A673 (cell line): ENCODE measurements around the gene CBX7. TPM values are rescaled to one million over a fixed set of nuclear protein-coding genes. Genes with fewer than 3 reads are reported as not detected.

ENCODE experiments used
- BruUV-seq: library from RNA; stranded (reverse); fragments of 400-500 nt; replicated peaks from 2 replicates; lab custom pipeline; 2021; lab: Mats Ljungman, UMichigan
- CTCF ChIA-PET: fragments of 300-600 bp; sonication (Branson Sonifier 250); formaldehyde crosslinking; loops from one replicate; lab custom pipeline; 2022; ENCODE audit warnings: antibody characterized with exemption; lab: Charles Lee
- POLR2A ChIA-PET: fragments of 300-600 bp; sonication (Branson Sonifier 250); formaldehyde crosslinking; loops from one replicate; lab custom pipeline; 2022; ENCODE audit warnings: antibody characterized with exemption; ENCODE audit not compliant: low non-redundant PET; lab: Charles Lee
- DNase-seq: peaks from one replicate; pipeline ENCODE4 v3.0.0-alpha.2; 2015; ENCODE audit warnings: low spot score
- H3K27ac ChIP-seq: fragments of 200-600 bp; sonication (generic); 2 replicates; pipeline ENCODE4 v1.5.1; 2016; ENCODE audit warnings: mixed run types, low read depth, mild to moderate bottlenecking, mixed read lengths, antibody characterized with exemption, low read length; ENCODE audit not compliant: poor library complexity, severe bottlenecking
- H3K27me3 ChIP-seq: fragments of 200-600 bp; sonication (generic); replicated peaks from 2 replicates; pipeline ENCODE4 v1.6.1; 2017; ENCODE audit warnings: mixed run types, low read depth, mild to moderate bottlenecking, mixed read lengths, antibody characterized with exemption, low read length; ENCODE audit not compliant: insufficient read depth, poor library complexity
- H3K36me3 ChIP-seq: fragments of 200-600 bp; sonication (generic); 2 replicates; pipeline ENCODE4 v1.6.1; 2016; ENCODE audit warnings: mixed run types, mild to moderate bottlenecking, mixed read lengths, antibody characterized with exemption, low read length; ENCODE audit not compliant: insufficient read depth, poor library complexity, severe bottlenecking
- H3K4me1 ChIP-seq: fragments of 200-600 bp; sonication (generic); 2 replicates; pipeline ENCODE4 v1.6.1; 2017; ENCODE audit warnings: mixed run types, mild to moderate bottlenecking, mixed read lengths, antibody characterized with exemption, low read length; ENCODE audit not compliant: insufficient read depth, poor library complexity, severe bottlenecking
- H3K4me3 ChIP-seq: fragments of 200-600 bp; sonication (generic); 2 replicates; pipeline ENCODE4 v1.5.1; 2016; ENCODE audit warnings: low read depth, mixed run types, mild to moderate bottlenecking, mixed read lengths, low read length; ENCODE audit not compliant: poor library complexity, severe bottlenecking
- H3K9me3 ChIP-seq: fragments of 200-600 bp; sonication (generic); 2 replicates; pipeline ENCODE4 v1.6.1; 2016; ENCODE audit warnings: mixed run types, low read depth, mild to moderate bottlenecking, mixed read lengths, antibody characterized with exemption, low read length; ENCODE audit not compliant: poor library complexity, severe bottlenecking
- EZH2 ChIP-seq: fragments of 200-600 bp; sonication (generic); IDR thresholded peaks from 2 replicates; pipeline ENCODE4 v1.6.1; 2017; ENCODE audit warnings: borderline replicate concordance, low read depth, mild to moderate bottlenecking, mixed read lengths, antibody characterized with exemption, low read length; ENCODE audit not compliant: poor library complexity, severe bottlenecking
- intact Hi-C: fragments of 100-400 bp; cut with micrococcal nuclease; formaldehyde crosslinking; loops from one replicate; pipeline ENCODE4 v1.10.0; 2022; ENCODE audit not compliant: unreplicated experiment
- total RNA-seq: library from RNA; stranded (reverse); gene quantifications from 2 replicates; pipeline ENCODE4 v1.2.3, GENCODE V29; 2021
- TF ChIP-seq, protein P1 (sequence below): fragments of 300-800, 200-600 bp; sonication (generic); conservative IDR thresholded peaks from 2 replicates; pipeline ENCODE4 v1.5.1; 2017; ENCODE audit warnings: low read depth, mild to moderate bottlenecking, antibody characterized with exemption, low read length, moderate library complexity, mixed read lengths

The CBX7 gene
- total RNA-seq, 1 experiment from 2014 or later, result 2.8 TPM

DNA sequence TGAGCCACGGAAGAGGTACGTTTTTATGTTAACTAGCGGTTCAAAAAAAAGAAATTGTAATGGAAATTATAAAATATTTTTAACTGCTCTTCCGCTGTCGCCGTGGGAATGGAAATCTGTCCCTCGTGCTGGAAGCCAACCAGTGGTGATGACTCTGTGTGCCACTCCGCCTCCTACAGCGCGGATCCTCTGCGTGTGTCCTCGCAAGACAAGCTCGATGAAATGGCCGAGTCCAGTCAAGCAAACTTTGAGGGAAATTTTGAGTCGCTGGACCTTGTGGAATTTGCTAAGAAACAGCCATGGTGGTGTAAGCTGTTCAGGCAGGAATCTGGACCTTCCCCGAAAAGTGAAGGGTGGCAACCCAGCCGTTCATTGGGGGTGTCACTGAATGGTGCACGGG lies 2.9 kb upstream of the CBX7 start:
- no peaks in the 10 kb centered on the region for H3K9me3 ChIP-seq
- intact Hi-C loops, result no loop called here
- no peak overlapping the region for H3K27ac ChIP-seq
- H3K27me3 ChIP-seq, result peaks cover 25% of the 10 kb centered on the region
- DNase-seq, result no peak
- ChIA-PET CTCF (no interaction called here), POLR2A (no interaction called here)
- no TSS peak for BruUV-seq
- H3K4me1 ChIP-seq, result peaks cover 11% of the 10 kb centered on the region
- H3K4me3 ChIP-seq, result no peak overlapping the region
- TF ChIP-seq EZH2, result no peak
- TF ChIP-seq, protein P1, sequence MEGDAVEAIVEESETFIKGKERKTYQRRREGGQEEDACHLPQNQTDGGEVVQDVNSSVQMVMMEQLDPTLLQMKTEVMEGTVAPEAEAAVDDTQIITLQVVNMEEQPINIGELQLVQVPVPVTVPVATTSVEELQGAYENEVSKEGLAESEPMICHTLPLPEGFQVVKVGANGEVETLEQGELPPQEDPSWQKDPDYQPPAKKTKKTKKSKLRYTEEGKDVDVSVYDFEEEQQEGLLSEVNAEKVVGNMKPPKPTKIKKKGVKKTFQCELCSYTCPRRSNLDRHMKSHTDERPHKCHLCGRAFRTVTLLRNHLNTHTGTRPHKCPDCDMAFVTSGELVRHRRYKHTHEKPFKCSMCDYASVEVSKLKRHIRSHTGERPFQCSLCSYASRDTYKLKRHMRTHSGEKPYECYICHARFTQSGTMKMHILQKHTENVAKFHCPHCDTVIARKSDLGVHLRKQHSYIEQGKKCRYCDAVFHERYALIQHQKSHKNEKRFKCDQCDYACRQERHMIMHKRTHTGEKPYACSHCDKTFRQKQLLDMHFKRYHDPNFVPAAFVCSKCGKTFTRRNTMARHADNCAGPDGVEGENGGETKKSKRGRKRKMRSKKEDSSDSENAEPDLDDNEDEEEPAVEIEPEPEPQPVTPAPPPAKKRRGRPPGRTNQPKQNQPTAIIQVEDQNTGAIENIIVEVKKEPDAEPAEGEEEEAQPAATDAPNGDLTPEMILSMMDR, result no peak
- H3K36me3 ChIP-seq, result no peaks in the 10 kb centered on the region

GRCh38 chr22:39153220-39153717 lies 789 bp upstream of the CBX7 start:
- Histone ChIP-seq H3K27me3 (peaks cover 25% of the 10 kb centered on the region), H3K9me3 (no peaks in the 10 kb centered on the region), H3K4me3 (peak overlapping the region; percentile 54), H3K36me3 (no peaks in the 10 kb centered on the region), H3K27ac (peak overlapping the region; percentile 7), H3K4me1 (peaks cover 22% of the 10 kb centered on the region)
- no peak for DNase-seq
- ChIA-PET POLR2A (interaction anchor here (0.5 to 1.0 kb wide), 2 partner anchors 166 to 1783 kb away, joined by 4 to 5 read pairs; partner anchors contain the start of gene RPL3), CTCF (no interaction called here)
- TF ChIP-seq EZH2, result no peak
- TF ChIP-seq, protein P1, result no peak
- BruUV-seq, result no TSS peak
- intact Hi-C loops, result no loop called here

- no peak for TF ChIP-seq EZH2
- TF ChIP-seq, protein P1, result no peak
- Histone ChIP-seq H3K27me3 (peaks cover 25% of the 10 kb centered on the region), H3K4me3 (peak overlapping the region; percentile 54), H3K36me3 (no peaks in the 10 kb centered on the region), H3K27ac (no peak overlapping the region), H3K4me1 (peaks cover 22% of the 10 kb centered on the region), H3K9me3 (no peaks in the 10 kb centered on the region)
- ChIA-PET CTCF (no interaction called here), POLR2A (interaction anchor here (0.6 to 1.0 kb wide), 2 partner anchors 165 to 168 kb away, joined by 3 to 4 read pairs; partner anchors contain the start of gene RPL3)
- DNase-seq, result no peak
- intact Hi-C loops, result no loop called here
- no TSS peak for BruUV-seq
Observed at GRCh38 chr22:39152024-39152510, 413 bp downstream of the CBX7 start.
